ENCODE data around the gene KRT82.

- TF ChIP-seq POLR2A (IDR thresholded peaks at IDR 0.05; ENCODE audit: low read length) (no peak), GATA1 (IDR thresholded peaks at IDR 0.05; ENCODE audit: low read depth, low read length) (no peak)
These were observed 30.8 kb upstream of the KRT82 start for GRCh38 chr12:52436828-52437474.
